Stimulated activated naive CD8-positive, alpha-beta T cell treated with anti-CD3 and anti-CD28 coated beads, Interleukin-15, Interleukin-2, amounts not matched to agents 100 ng/mL and 50 ng/mL, for 24 hours (primary cell): ENCODE data around the gene SPTLC2.

Experiments used
- H3K27ac Mint-ChIP-seq: one replicate; pipeline ENCODE4 v1.8.0; 2021; ENCODE audit warnings: mild to moderate bottlenecking, mixed read lengths
- H3K27me3 Mint-ChIP-seq: one replicate; pipeline ENCODE4 v1.8.0; 2021; ENCODE audit warnings: mixed read lengths
- H3K36me3 Mint-ChIP-seq: one replicate; pipeline ENCODE4 v1.8.0; 2021; ENCODE audit warnings: low read depth, mixed read lengths
- H3K4me1 Mint-ChIP-seq: one replicate; pipeline ENCODE4 v1.8.0; 2021; ENCODE audit warnings: low read depth, mixed read lengths
- H3K4me3 Mint-ChIP-seq: one replicate; pipeline ENCODE4 v1.8.0; 2021; ENCODE audit warnings: mild to moderate bottlenecking, mixed read lengths
- H3K9me3 Mint-ChIP-seq: one replicate; pipeline ENCODE4 v1.8.0; 2021; ENCODE audit warnings: mixed read lengths

SPTLC2 gene

GRCh38 chr14:77473921-77474320, 142.5 kb downstream of the SPTLC2 start:
- Mint-ChIP-seq H3K9me3 (no peaks in the 10 kb centered on the region), H3K27ac (no peak overlapping the region), H3K4me3 (no peak overlapping the region), H3K36me3 (peaks cover 9% of the 10 kb centered on the region), H3K4me1 (no peaks in the 10 kb centered on the region), H3K27me3 (no peaks in the 10 kb centered on the region)

GRCh38 chr14:77470224-77470870, 146.1 kb downstream of the SPTLC2 start:
- H3K4me1 Mint-ChIP-seq = no peaks in the 10 kb centered on the region

GRCh38 chr14:77469539-77469938, 146.9 kb downstream of the SPTLC2 start:
- Mint-ChIP-seq H3K4me1 (no peaks in the 10 kb centered on the region), H3K9me3 (no peaks in the 10 kb centered on the region), H3K27me3 (no peaks in the 10 kb centered on the region), H3K4me3 (no peak overlapping the region), H3K36me3 (peaks cover 45% of the 10 kb centered on the region), H3K27ac (no peak overlapping the region)

More at GRCh38 chr14:77470224-77470870, 146.1 kb downstream of the SPTLC2 start:
- Mint-ChIP-seq H3K36me3 (peaks cover 37% of the 10 kb centered on the region), H3K4me3 (no peak overlapping the region), H3K9me3 (no peaks in the 10 kb centered on the region), H3K27me3 (no peaks in the 10 kb centered on the region), H3K27ac (no peak overlapping the region)

- H3K36me3 Mint-ChIP-seq = peaks cover 48% of the 10 kb centered on the region
Observed at GRCh38 chr14:77469067-77469505, 147.4 kb downstream of the SPTLC2 start.

GRCh38 chr14:77467801-77468200, 148.6 kb downstream of the SPTLC2 start:
- no peaks in the 10 kb centered on the region for H3K9me3 Mint-ChIP-seq
- H3K36me3 Mint-ChIP-seq = peaks cover 56% of the 10 kb centered on the region
- H3K4me3 Mint-ChIP-seq = no peak overlapping the region
- H3K27ac Mint-ChIP-seq = no peak overlapping the region
- no peaks in the 10 kb centered on the region for H3K4me1 Mint-ChIP-seq
- no peaks in the 10 kb centered on the region for H3K27me3 Mint-ChIP-seq

More at GRCh38 chr14:77469067-77469505, 147.4 kb downstream of the SPTLC2 start:
- no peaks in the 10 kb centered on the region for H3K4me1 Mint-ChIP-seq
- no peak overlapping the region for H3K4me3 Mint-ChIP-seq
- no peaks in the 10 kb centered on the region for H3K27me3 Mint-ChIP-seq
- H3K9me3 Mint-ChIP-seq = no peaks in the 10 kb centered on the region
- H3K27ac Mint-ChIP-seq = no peak overlapping the region

GRCh38 chr14:77459072-77459723, 157.2 kb downstream of the SPTLC2 start:
- no peaks in the 10 kb centered on the region for H3K27me3 Mint-ChIP-seq
- H3K36me3 Mint-ChIP-seq = peaks cover 49% of the 10 kb centered on the region
- peak overlapping the region; percentile 100 for H3K27ac Mint-ChIP-seq
- peak overlapping the region; percentile 99 for H3K4me3 Mint-ChIP-seq
- H3K4me1 Mint-ChIP-seq = peaks cover 49% of the 10 kb centered on the region
- H3K9me3 Mint-ChIP-seq = no peaks in the 10 kb centered on the region

- Mint-ChIP-seq H3K4me1 (peaks cover 49% of the 10 kb centered on the region), H3K27me3 (no peaks in the 10 kb centered on the region), H3K4me3 (peak overlapping the region; percentile 99), H3K36me3 (peaks cover 44% of the 10 kb centered on the region), H3K27ac (peak overlapping the region; percentile 100), H3K9me3 (no peaks in the 10 kb centered on the region)
Observed at GRCh38 chr14:77458249-77458950, 158.0 kb downstream of the SPTLC2 start.

GRCh38 chr14:77457522-77458248, 158.8 kb downstream of the SPTLC2 start, which contains the start of the genes AHSA1 and VIPAS39:
TSS of gene AHSA1 (plus strand) at chr14:77458093. CDS start at chr14:77458190, 97 bp downstream.
TSS of gene VIPAS39 (minus strand) at chr14:77457601. CDS start at chr14:77454102, 3,499 bp downstream.
- Mint-ChIP-seq H3K4me3 (peak within 1 kb of the TSS; percentile 99), H3K27ac (peak within 1 kb of the TSS; percentile 100), H3K36me3 (peaks cover 49% of the 10 kb centered on the region), H3K9me3 (no peaks in the 10 kb centered on the region), H3K4me1 (peaks cover 49% of the 10 kb centered on the region), H3K27me3 (no peaks in the 10 kb centered on the region)

GRCh38 chr14:77457115-77457521, 159.3 kb downstream of the SPTLC2 start:
- Mint-ChIP-seq H3K4me1 (peaks cover 49% of the 10 kb centered on the region), H3K27ac (peak overlapping the region; percentile 100), H3K9me3 (no peaks in the 10 kb centered on the region), H3K27me3 (no peaks in the 10 kb centered on the region), H3K36me3 (peaks cover 45% of the 10 kb centered on the region), H3K4me3 (peak overlapping the region; percentile 99)
